ENCODE results near the gene FCN3.

DNA sequence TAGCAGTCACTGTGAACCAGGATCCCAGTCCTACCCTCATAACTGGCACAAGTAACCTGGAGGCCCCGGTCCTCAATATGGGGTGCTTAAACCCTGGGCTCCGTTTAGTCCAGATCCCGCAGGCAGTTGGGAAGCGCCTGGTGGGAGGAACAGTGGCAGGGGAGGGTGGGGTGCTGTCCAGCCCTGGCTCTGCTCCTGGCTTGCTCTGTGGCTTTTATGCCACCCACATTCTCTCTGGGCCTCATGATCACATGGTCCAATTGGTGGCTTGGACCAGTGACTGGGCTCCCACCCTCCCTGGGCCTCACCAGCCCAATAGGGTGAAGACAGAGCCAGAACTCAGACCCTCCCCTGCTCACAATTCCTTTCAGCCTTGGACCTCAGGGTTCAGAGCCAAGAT is 5.6 kb upstream of the FCN3 start:
- no peak for TF ChIP-seq EZH2 (IDR thresholded peaks at IDR 0.05; ENCODE audit: low read length, missing control alignments)
- TF ChIP-seq, protein P1, sequence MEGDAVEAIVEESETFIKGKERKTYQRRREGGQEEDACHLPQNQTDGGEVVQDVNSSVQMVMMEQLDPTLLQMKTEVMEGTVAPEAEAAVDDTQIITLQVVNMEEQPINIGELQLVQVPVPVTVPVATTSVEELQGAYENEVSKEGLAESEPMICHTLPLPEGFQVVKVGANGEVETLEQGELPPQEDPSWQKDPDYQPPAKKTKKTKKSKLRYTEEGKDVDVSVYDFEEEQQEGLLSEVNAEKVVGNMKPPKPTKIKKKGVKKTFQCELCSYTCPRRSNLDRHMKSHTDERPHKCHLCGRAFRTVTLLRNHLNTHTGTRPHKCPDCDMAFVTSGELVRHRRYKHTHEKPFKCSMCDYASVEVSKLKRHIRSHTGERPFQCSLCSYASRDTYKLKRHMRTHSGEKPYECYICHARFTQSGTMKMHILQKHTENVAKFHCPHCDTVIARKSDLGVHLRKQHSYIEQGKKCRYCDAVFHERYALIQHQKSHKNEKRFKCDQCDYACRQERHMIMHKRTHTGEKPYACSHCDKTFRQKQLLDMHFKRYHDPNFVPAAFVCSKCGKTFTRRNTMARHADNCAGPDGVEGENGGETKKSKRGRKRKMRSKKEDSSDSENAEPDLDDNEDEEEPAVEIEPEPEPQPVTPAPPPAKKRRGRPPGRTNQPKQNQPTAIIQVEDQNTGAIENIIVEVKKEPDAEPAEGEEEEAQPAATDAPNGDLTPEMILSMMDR (conservative IDR thresholded peaks at IDR 0.05 in 1 of 2, IDR thresholded peaks at IDR 0.05 in 1 of 2; ENCODE audit: low read depth in 1 of 2, low read length in 2 of 2), result no peak

Data from fibroblast of lung (primary cell).